ENCODE measurements around the gene ZNF438. TPM values are rescaled to one million over a fixed set of nuclear protein-coding genes. Genes with fewer than 3 reads are reported as not detected.
A peak's percentile ranks its signal among the peaks of the same experiment; 100 is the strongest.

ZNF438 gene
- total and polyA plus RNA-seq, 2 donors (not counting 1 experiment from before 2014, with no cell fraction given) = 4.7 to 6.6 TPM

GRCh38 chr10:31036209-31036608 lies 4.5 kb upstream of the ZNF438 start:
- H4K20me1 ChIP-seq (ENCODE audit: control insufficient read depth, extremely low read depth, insufficient read depth, low read length) = no peaks in the 10 kb centered on the region
- H3K4me1 ChIP-seq (ENCODE audit: control insufficient read depth, extremely low read depth, insufficient read depth, low read length) = no peaks in the 10 kb centered on the region
- H2AFZ ChIP-seq (ENCODE audit: low read length) = no peak overlapping the region
- no peak overlapping the region for H3K4me3 ChIP-seq (replicated peaks in 1 of 4; ENCODE audit: control extremely low read depth in 1 of 4, insufficient read depth in 1 of 4, low read depth in 3 of 4, low read length in 4 of 4)
- H3K27me3 ChIP-seq (ENCODE audit: control insufficient read depth, insufficient read depth, low read length) = no peaks in the 10 kb centered on the region
- H3K79me2 ChIP-seq (ENCODE audit: control insufficient read depth, insufficient read depth, low read length) = no peaks in the 10 kb centered on the region
- no peaks in the 10 kb centered on the region for H3K36me3 ChIP-seq (ENCODE audit: control insufficient read depth, insufficient read depth, low read length)
- no peaks in the 10 kb centered on the region for H3K9me3 ChIP-seq (ENCODE audit: control insufficient read depth, insufficient read depth, low read depth, low read length)
- TF ChIP-seq CTCF (conservative IDR thresholded peaks at IDR 0.05 in 1 of 2, IDR thresholded peaks at IDR 0.05 in 1 of 2; ENCODE audit: low read depth in 1 of 2, low read length in 2 of 2) = no peak
- TF ChIP-seq EZH2 (IDR thresholded peaks at IDR 0.05; ENCODE audit: low read length, missing control alignments) = no peak
- no peak overlapping the region for H3K27ac ChIP-seq (ENCODE audit: insufficient read depth, low read length)
- DNase-seq (ENCODE audit: low read depth in 2 of 2) = peak in 1 of 2 donors; percentile 42
- no peak overlapping the region for H3K9ac ChIP-seq (ENCODE audit: insufficient read depth, low read length)
- H3K4me2 ChIP-seq (ENCODE audit: extremely low read depth, insufficient read depth, low read length) = no peak overlapping the region

- Histone ChIP-seq H3K36me3 (ENCODE audit: control insufficient read depth, insufficient read depth, low read length) (no peaks in the 10 kb centered on the region), H3K27me3 (ENCODE audit: control insufficient read depth, insufficient read depth, low read length) (no peaks in the 10 kb centered on the region), H3K9me3 (ENCODE audit: control insufficient read depth, insufficient read depth, low read depth, low read length) (no peaks in the 10 kb centered on the region), H3K4me2 (ENCODE audit: extremely low read depth, insufficient read depth, low read length) (no peak overlapping the region), H2AFZ (ENCODE audit: low read length) (no peak overlapping the region), H3K9ac (ENCODE audit: insufficient read depth, low read length) (no peak overlapping the region), H4K20me1 (ENCODE audit: control insufficient read depth, extremely low read depth, insufficient read depth, low read length) (no peaks in the 10 kb centered on the region), H3K4me1 (ENCODE audit: control insufficient read depth, extremely low read depth, insufficient read depth, low read length) (peaks cover 4% of the 10 kb centered on the region), H3K27ac (ENCODE audit: insufficient read depth, low read length) (no peak overlapping the region), H3K79me2 (ENCODE audit: control insufficient read depth, insufficient read depth, low read length) (no peaks in the 10 kb centered on the region), H3K4me3 (replicated peaks in 1 of 4; ENCODE audit: control extremely low read depth in 1 of 4, insufficient read depth in 1 of 4, low read depth in 3 of 4, low read length in 4 of 4) (no peak overlapping the region)
- no peak for DNase-seq (ENCODE audit: low read depth in 2 of 2)
- TF ChIP-seq EZH2 (IDR thresholded peaks at IDR 0.05; ENCODE audit: low read length, missing control alignments) (no peak), CTCF (conservative IDR thresholded peaks at IDR 0.05 in 1 of 2, IDR thresholded peaks at IDR 0.05 in 1 of 2; ENCODE audit: low read depth in 1 of 2, low read length in 2 of 2) (no peak)
Observed at GRCh38 chr10:31035266-31035798, 3.7 kb upstream of the ZNF438 start.

- no peaks in the 10 kb centered on the region for H3K36me3 ChIP-seq (ENCODE audit: control insufficient read depth, insufficient read depth, low read length)
- H3K4me1 ChIP-seq (ENCODE audit: control insufficient read depth, extremely low read depth, insufficient read depth, low read length) = peaks cover 4% of the 10 kb centered on the region
- H3K9me3 ChIP-seq (ENCODE audit: control insufficient read depth, insufficient read depth, low read depth, low read length) = no peaks in the 10 kb centered on the region
- H2AFZ ChIP-seq (ENCODE audit: low read length) = no peak overlapping the region
- no peaks in the 10 kb centered on the region for H4K20me1 ChIP-seq (ENCODE audit: control insufficient read depth, extremely low read depth, insufficient read depth, low read length)
- H3K4me3 ChIP-seq (replicated peaks in 1 of 4; ENCODE audit: control extremely low read depth in 1 of 4, insufficient read depth in 1 of 4, low read depth in 3 of 4, low read length in 4 of 4) = no peak overlapping the region
- H3K79me2 ChIP-seq (ENCODE audit: control insufficient read depth, insufficient read depth, low read length) = peaks cover 2% of the 10 kb centered on the region
- no peaks in the 10 kb centered on the region for H3K27me3 ChIP-seq (ENCODE audit: control insufficient read depth, insufficient read depth, low read length)
- H3K27ac ChIP-seq (ENCODE audit: insufficient read depth, low read length) = peak overlapping the region; percentile 35
- H3K4me2 ChIP-seq (ENCODE audit: extremely low read depth, insufficient read depth, low read length) = peak overlapping the region; percentile 5
- no peak for TF ChIP-seq EZH2 (IDR thresholded peaks at IDR 0.05; ENCODE audit: low read length, missing control alignments)
- no peak for TF ChIP-seq CTCF (conservative IDR thresholded peaks at IDR 0.05 in 1 of 2, IDR thresholded peaks at IDR 0.05 in 1 of 2; ENCODE audit: low read depth in 1 of 2, low read length in 2 of 2)
- no peak overlapping the region for H3K9ac ChIP-seq (ENCODE audit: insufficient read depth, low read length)
- DNase-seq (ENCODE audit: low read depth in 2 of 2) = peak; percentile 97 to 99
Observed at GRCh38 chr10:31034098-31034909, 2.6 kb upstream of the ZNF438 start.
